Astrocyte of the spinal cord (primary cell): ENCODE results near the gene CDIPT.

Experiments used
- DNase-seq: peaks from one replicate; pipeline ENCODE4 v3.0.0; 2011; ENCODE audit warnings: low read depth, low spot score
- H3K4me3 ChIP-seq: 2 replicates; pipeline ENCODE4 v1.5.1; 2011; ENCODE audit warnings: low read depth, mild to moderate bottlenecking, low read length, moderate library complexity
- CTCF ChIP-seq: IDR thresholded peaks from 2 replicates; pipeline ENCODE4 v1.5.1; 2012; ENCODE audit warnings: low read depth, mild to moderate bottlenecking, low read length, inconsistent platforms
- in situ Hi-C: cut with HindIII; loops from 2 replicates; pipeline ENCODE4 v1.10.0; 2017; ENCODE audit warnings: low sequenced_read_pairs

CDIPT gene

GRCh38 chr16:29907973-29908372 lies 44.9 kb upstream of the CDIPT start:
- no peak for DNase-seq
- no peak overlapping the region for H3K4me3 ChIP-seq
- in situ Hi-C loops: no loop called here

GRCh38 chr16:29906520-29907244 lies 43.7 kb upstream of the CDIPT start:
- in situ Hi-C loops: no loop called here
- DNase-seq: no peak
- H3K4me3 ChIP-seq: no peak overlapping the region
- no peak for TF ChIP-seq CTCF

More at GRCh38 chr16:29907973-29908372, 44.9 kb upstream of the CDIPT start:
- no peak for TF ChIP-seq CTCF

GRCh38 chr16:29905668-29906067 lies 42.6 kb upstream of the CDIPT start:
- TF ChIP-seq CTCF: no peak
- no peak overlapping the region for H3K4me3 ChIP-seq
- DNase-seq: no peak
- in situ Hi-C loops: no loop called here

- H3K4me3 ChIP-seq: no peak overlapping the region
- in situ Hi-C loops: no loop called here
- TF ChIP-seq CTCF: no peak
- DNase-seq: no peak
Measured at GRCh38 chr16:29904947-29905346, 41.9 kb upstream of the CDIPT start.

GRCh38 chr16:29903590-29903989 lies 40.6 kb upstream of the CDIPT start:
- DNase-seq: no peak
- TF ChIP-seq CTCF: no peak
- no peak overlapping the region for H3K4me3 ChIP-seq
- in situ Hi-C loops: no loop called here

- no peak overlapping the region for H3K4me3 ChIP-seq
- no peak for DNase-seq
- TF ChIP-seq CTCF: no peak
- in situ Hi-C loops: no loop called here
Measured at GRCh38 chr16:29901607-29901945, 38.5 kb upstream of the CDIPT start.
